Neural cell (in vitro differentiated cells): ENCODE measurements around the gene KIF6. TPM values are rescaled to one million over a fixed set of nuclear protein-coding genes. Genes with fewer than 3 reads are reported as not detected.

Experiments used
- H2AFZ ChIP-seq: fragments of 200-600, 300-800 bp; sonication (generic), shearing (Covaris generic); 2 replicates; pipeline ENCODE4 v1.6.0; 2014; ENCODE audit warnings: low read depth, mild to moderate bottlenecking, antibody characterized with exemption, low read length, moderate library complexity
- H3F3A ChIP-seq: fragments of 200-600 bp; shearing (Covaris generic); 2 replicates; pipeline ENCODE4 v1.6.1; 2016; ENCODE audit warnings: mild to moderate bottlenecking, moderate library complexity, mixed read lengths, antibody characterized with exemption, low read length; ENCODE audit not compliant: insufficient read depth, poor library complexity, severe bottlenecking
- H3K27ac ChIP-seq: fragments of 200-600, 300-800 bp; sonication (generic), shearing (Covaris generic); 2 replicates; pipeline ENCODE4 v1.5.1; 2014; ENCODE audit warnings: mild to moderate bottlenecking, low read length, moderate library complexity
- H3K27me3 ChIP-seq: fragments of 300-800, 200-600 bp; sonication (generic), shearing (Covaris generic); 2 replicates; pipeline ENCODE4 v1.6.0; 2014; ENCODE audit warnings: mild to moderate bottlenecking, low read depth, low read length, moderate library complexity; ENCODE audit not compliant: insufficient read depth
- H3K36me3 ChIP-seq: fragments of 300-800, 200-600 bp; sonication (generic), shearing (Covaris generic); 2 replicates; pipeline ENCODE4 v1.5.1; 2014; ENCODE audit warnings: mild to moderate bottlenecking, antibody characterized with exemption, low read length, moderate library complexity; ENCODE audit not compliant: insufficient read depth
- H3K4me2 ChIP-seq: fragments of 300-800, 200-600 bp; sonication (generic), shearing (Covaris generic); 2 replicates; pipeline ENCODE4 v1.6.0; 2014; ENCODE audit warnings: mild to moderate bottlenecking, low read length
- H3K4me3 ChIP-seq: fragments of 300-800, 200-600 bp; sonication (generic), shearing (Covaris generic); 2 replicates; pipeline ENCODE4 v1.5.1; 2014; ENCODE audit warnings: mild to moderate bottlenecking, low read length, moderate library complexity
- H3K79me2 ChIP-seq: fragments of 200-600 bp; shearing (Covaris generic); replicated peaks from 2 replicates; pipeline ENCODE4 v1.6.0; 2014; ENCODE audit warnings: mild to moderate bottlenecking, low read length, moderate library complexity; ENCODE audit not compliant: insufficient read depth
- H3K9ac ChIP-seq: fragments of 300-800, 200-600 bp; sonication (generic), shearing (Covaris generic); 2 replicates; pipeline ENCODE4 v1.6.1; 2016; ENCODE audit warnings: mild to moderate bottlenecking, low read length, mixed read lengths
- H3K9me2 ChIP-seq: fragments of 200-600 bp; shearing (Covaris generic); 2 replicates; pipeline ENCODE4 v1.6.1; 2016; ENCODE audit warnings: mild to moderate bottlenecking, low read length, mixed read lengths; ENCODE audit not compliant: insufficient read depth
- H3K9me3 ChIP-seq: fragments of 200-600, 300-800 bp; sonication (generic), shearing (Covaris generic); 2 replicates; pipeline ENCODE4 v1.6.1; 2016; ENCODE audit warnings: mild to moderate bottlenecking, mixed run types, low read length, moderate library complexity, mixed read lengths
- H4K20me1 ChIP-seq: fragments of 200-600 bp; shearing (Covaris generic); 2 replicates; pipeline ENCODE4 v1.6.1; 2016; ENCODE audit warnings: mild to moderate bottlenecking, mixed run types; ENCODE audit not compliant: insufficient read depth
- CTCF ChIP-seq: fragments of 450-650 bp; IDR thresholded peaks from 2 replicates; pipeline ENCODE4 v1.5.1; 2014; ENCODE audit warnings: antibody characterized with exemption, mild to moderate bottlenecking, moderate library complexity; ENCODE audit not compliant: poor library complexity, severe bottlenecking
- EP300 ChIP-seq: fragments of 450-650 bp; conservative IDR thresholded peaks from 2 replicates; pipeline ENCODE4 v1.6.1; 2014; ENCODE audit warnings: antibody characterized with exemption, mild to moderate bottlenecking, moderate library complexity; ENCODE audit not compliant: poor library complexity, severe bottlenecking
- EZH2 ChIP-seq: fragments of 200-600, 300-800 bp; shearing (Covaris generic), sonication (generic); IDR thresholded peaks from 2 replicates; pipeline ENCODE4 v1.6.1; 2014; ENCODE audit warnings: antibody characterized with exemption, low read length, borderline replicate concordance, mild to moderate bottlenecking; ENCODE audit not compliant: insufficient read depth, poor library complexity, severe bottlenecking
- MXI1 ChIP-seq: fragments of 450-650 bp; conservative IDR thresholded peaks from 2 replicates; pipeline ENCODE4 v1.6.1; 2014; ENCODE audit warnings: antibody characterized with exemption, mild to moderate bottlenecking; ENCODE audit not compliant: poor library complexity, severe bottlenecking
- POLR2AphosphoS5 ChIP-seq: IDR thresholded peaks from 2 replicates; pipeline ENCODE4 v1.6.1; 2012
- RAD21 ChIP-seq: fragments of 450-650 bp; conservative IDR thresholded peaks from 2 replicates; pipeline ENCODE4 v1.6.1; 2014; ENCODE audit warnings: antibody characterized with exemption, mild to moderate bottlenecking, moderate library complexity
- REST ChIP-seq: IDR thresholded peaks from 2 replicates; pipeline ENCODE4 v1.6.1; 2012; ENCODE audit warnings: borderline replicate concordance
- SMC3 ChIP-seq: fragments of 450-650 bp; conservative IDR thresholded peaks from 2 replicates; pipeline ENCODE4 v1.6.1; 2014; ENCODE audit warnings: antibody characterized with exemption, mild to moderate bottlenecking, moderate library complexity; ENCODE audit not compliant: poor library complexity
- TAF1 ChIP-seq: IDR thresholded peaks from 2 replicates; pipeline ENCODE4 v1.6.1; 2012; ENCODE audit warnings: low read depth
- polyA plus RNA-seq: library from polyadenylated mRNA; depleted of rRNA; stranded (reverse); fragments of >200 nt; gene quantifications from 2 replicates; pipeline ENCODE4 v1.2.3, GENCODE V29; 2014

Gene KIF6
- polyA plus RNA-seq, 1 donor from 2014 or later, result 2.1 TPM

- H3K9ac ChIP-seq, result no peak overlapping the region
- H3K9me2 ChIP-seq, result no peaks in the 10 kb centered on the region
- H3K4me3 ChIP-seq, result no peak overlapping the region
- no peak overlapping the region for H3K27ac ChIP-seq
- H4K20me1 ChIP-seq, result no peaks in the 10 kb centered on the region
- no peaks in the 10 kb centered on the region for H3K36me3 ChIP-seq
- H3F3A ChIP-seq, result no peaks in the 10 kb centered on the region
- no peaks in the 10 kb centered on the region for H3K79me2 ChIP-seq
- TF ChIP-seq TAF1 (no peak), EP300 (no peak), REST (no peak), RAD21 (no peak), CTCF (no peak), EZH2 (no peak), SMC3 (no peak), POLR2AphosphoS5 (no peak), MXI1 (no peak)
- H3K9me3 ChIP-seq, result no peaks in the 10 kb centered on the region
- H2AFZ ChIP-seq, result no peak overlapping the region
- no peak overlapping the region for H3K4me2 ChIP-seq
- H3K27me3 ChIP-seq, result no peaks in the 10 kb centered on the region
Measured at GRCh38 chr6:39380837-39381549, 344.2 kb downstream of the KIF6 start.

GRCh38 chr6:39378960-39379425, 346.2 kb downstream of the KIF6 start:
- no peak overlapping the region for H3K9ac ChIP-seq
- no peaks in the 10 kb centered on the region for H3K27me3 ChIP-seq
- H2AFZ ChIP-seq, result no peak overlapping the region
- TF ChIP-seq CTCF, result no peak
- no peak for TF ChIP-seq EP300
- TF ChIP-seq SMC3, result no peak
- no peak for TF ChIP-seq TAF1
- TF ChIP-seq POLR2AphosphoS5, result no peak
- no peaks in the 10 kb centered on the region for H3K36me3 ChIP-seq
- H3K9me3 ChIP-seq, result no peaks in the 10 kb centered on the region
- no peaks in the 10 kb centered on the region for H3K79me2 ChIP-seq
- H3K4me2 ChIP-seq, result no peak overlapping the region
- H3K9me2 ChIP-seq, result no peaks in the 10 kb centered on the region
- H3F3A ChIP-seq, result no peaks in the 10 kb centered on the region
- H3K4me3 ChIP-seq, result no peak overlapping the region
- no peaks in the 10 kb centered on the region for H4K20me1 ChIP-seq
- no peak overlapping the region for H3K27ac ChIP-seq
